ENCODE data around the gene RYR2.

Gene RYR2

GRCh38 chr1:237228421-237228820, 186.4 kb downstream of the RYR2 start:
- TF ChIP-seq CTCF (IDR thresholded peaks at IDR 0.05), result no peak
- H3K79me2 ChIP-seq, result no peaks in the 10 kb centered on the region
- no peaks in the 10 kb centered on the region for H3K36me3 ChIP-seq (ENCODE audit: control insufficient read depth, insufficient read depth, low read length)
- no peak overlapping the region for H2AFZ ChIP-seq
- H3K27me3 ChIP-seq (ENCODE audit: control insufficient read depth, insufficient read depth, low read length), result no peaks in the 10 kb centered on the region
- H3K4me2 ChIP-seq (ENCODE audit: low read length), result no peak overlapping the region
- H3K4me3 ChIP-seq (ENCODE audit: low read depth, low read length), result no peak overlapping the region
- no peak overlapping the region for H3K27ac ChIP-seq
- H3K9me3 ChIP-seq (ENCODE audit: control insufficient read depth, low read length), result no peaks in the 10 kb centered on the region
- no peaks in the 10 kb centered on the region for H3K4me1 ChIP-seq
- no peak overlapping the region for H3K9ac ChIP-seq

DNA sequence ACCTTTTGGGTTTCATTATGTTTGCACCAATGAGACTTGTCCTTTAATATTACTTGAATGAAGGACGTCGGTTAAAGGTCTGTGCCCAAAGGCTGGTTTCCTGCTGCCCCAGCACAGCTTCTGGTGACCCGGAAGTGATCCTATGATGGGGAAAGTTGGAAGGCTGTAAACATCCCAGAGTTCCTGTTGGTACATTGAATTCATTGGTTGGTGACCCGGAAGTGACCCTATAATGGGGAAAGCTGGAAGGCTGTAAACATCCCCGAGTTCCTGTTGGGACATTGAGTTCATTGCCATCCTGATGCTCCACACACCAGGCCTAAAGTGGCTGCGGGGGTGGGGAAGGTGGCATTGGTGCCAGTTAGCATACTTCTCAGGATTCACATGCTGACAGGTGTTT, 187.3 kb downstream of the RYR2 start:
- Histone ChIP-seq H3K36me3 (ENCODE audit: control insufficient read depth, insufficient read depth, low read length) (no peaks in the 10 kb centered on the region), H2AFZ (no peak overlapping the region), H3K4me3 (ENCODE audit: low read depth, low read length) (no peak overlapping the region), H3K27me3 (ENCODE audit: control insufficient read depth, insufficient read depth, low read length) (no peaks in the 10 kb centered on the region), H3K79me2 (no peaks in the 10 kb centered on the region), H3K4me1 (no peaks in the 10 kb centered on the region), H3K4me2 (ENCODE audit: low read length) (no peak overlapping the region), H3K27ac (no peak overlapping the region), H3K9ac (no peak overlapping the region), H3K9me3 (ENCODE audit: control insufficient read depth, low read length) (no peaks in the 10 kb centered on the region)
- TF ChIP-seq CTCF (IDR thresholded peaks at IDR 0.05), result no peak

DNA sequence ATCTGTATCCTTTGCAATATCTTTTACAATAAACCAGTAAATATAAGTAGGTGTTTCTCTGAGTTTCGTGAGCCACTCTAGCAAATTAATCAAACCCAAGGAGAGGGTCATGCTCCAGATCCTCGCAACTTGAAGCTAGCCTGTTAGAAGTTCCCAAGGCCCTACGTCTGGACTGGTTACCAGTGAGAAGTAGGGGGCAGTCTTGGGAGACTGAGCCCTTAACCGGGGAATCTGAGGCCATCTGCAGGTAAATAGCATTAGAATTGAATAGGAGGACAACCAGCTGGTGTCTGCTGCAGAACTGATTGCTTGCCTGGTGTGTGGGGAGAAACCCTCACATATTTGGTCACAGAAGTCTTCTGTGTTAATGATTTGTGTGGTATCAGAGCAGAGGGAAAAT, 190.5 kb downstream of the RYR2 start:
- Histone ChIP-seq H3K27me3 (ENCODE audit: control insufficient read depth, insufficient read depth, low read length) (no peaks in the 10 kb centered on the region), H3K4me1 (no peaks in the 10 kb centered on the region), H2AFZ (no peak overlapping the region), H3K9me3 (ENCODE audit: control insufficient read depth, low read length) (no peaks in the 10 kb centered on the region), H3K9ac (no peak overlapping the region), H3K4me3 (ENCODE audit: low read depth, low read length) (no peak overlapping the region), H3K27ac (no peak overlapping the region), H3K79me2 (no peaks in the 10 kb centered on the region), H3K36me3 (ENCODE audit: control insufficient read depth, insufficient read depth, low read length) (no peaks in the 10 kb centered on the region), H3K4me2 (ENCODE audit: low read length) (no peak overlapping the region)
- no peak for TF ChIP-seq CTCF (IDR thresholded peaks at IDR 0.05)

DNA sequence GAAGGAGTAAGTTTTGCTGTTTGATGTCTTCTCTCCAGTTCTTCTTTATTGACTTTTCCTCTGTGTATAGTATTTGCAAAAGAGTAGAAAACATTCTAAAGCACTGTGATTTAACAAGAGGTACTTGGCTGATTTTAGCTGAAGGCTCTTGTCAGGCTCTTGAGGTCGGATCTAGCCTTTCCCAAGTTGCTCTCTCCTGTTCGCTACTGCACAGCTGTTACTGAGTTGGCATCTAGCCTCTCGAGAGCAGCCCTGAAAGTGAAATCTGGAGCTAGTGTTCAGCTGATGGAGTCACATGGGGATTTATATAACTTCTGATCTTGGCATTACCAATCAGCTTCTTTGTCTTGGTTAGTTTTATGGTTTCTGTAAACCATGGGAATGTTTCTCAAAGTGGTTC, 193.1 kb downstream of the RYR2 start:
- Histone ChIP-seq H3K4me3 (ENCODE audit: low read depth, low read length) (no peak overlapping the region), H3K27me3 (ENCODE audit: control insufficient read depth, insufficient read depth, low read length) (no peaks in the 10 kb centered on the region), H3K27ac (no peak overlapping the region)

More for the DNA sequence above, 193.1 kb downstream of the RYR2 start:
- H3K4me1 ChIP-seq, result no peaks in the 10 kb centered on the region
- no peak overlapping the region for H3K4me2 ChIP-seq (ENCODE audit: low read length)
- H3K9me3 ChIP-seq (ENCODE audit: control insufficient read depth, low read length), result no peaks in the 10 kb centered on the region
- H3K9ac ChIP-seq, result no peak overlapping the region
- no peaks in the 10 kb centered on the region for H3K36me3 ChIP-seq (ENCODE audit: control insufficient read depth, insufficient read depth, low read length)
- H3K79me2 ChIP-seq, result no peaks in the 10 kb centered on the region
- H2AFZ ChIP-seq, result no peak overlapping the region
- TF ChIP-seq CTCF (IDR thresholded peaks at IDR 0.05), result no peak
